ENCODE measurements around the gene FHOD3.
"Not testable (repeated sequence)": the region's sequence is repeated elsewhere in the genome, so short reads cannot be mapped to it uniquely, and the experiment has no call there.

The FHOD3 gene

GRCh38 chr18:36816096-36816495, 518.6 kb downstream of the FHOD3 start:
- H3K27ac Mint-ChIP-seq; DNase-seq (ENCODE audit: low spot score in 2 of 2); H3K9me3 Mint-ChIP-seq; H3K27me3 Mint-ChIP-seq; H3K4me1 Mint-ChIP-seq; H3K4me3 Mint-ChIP-seq; ATAC-seq (ENCODE audit: low read depth): not testable (repeated sequence)
- peaks cover 16% of the 10 kb centered on the region for H3K36me3 Mint-ChIP-seq

DNA sequence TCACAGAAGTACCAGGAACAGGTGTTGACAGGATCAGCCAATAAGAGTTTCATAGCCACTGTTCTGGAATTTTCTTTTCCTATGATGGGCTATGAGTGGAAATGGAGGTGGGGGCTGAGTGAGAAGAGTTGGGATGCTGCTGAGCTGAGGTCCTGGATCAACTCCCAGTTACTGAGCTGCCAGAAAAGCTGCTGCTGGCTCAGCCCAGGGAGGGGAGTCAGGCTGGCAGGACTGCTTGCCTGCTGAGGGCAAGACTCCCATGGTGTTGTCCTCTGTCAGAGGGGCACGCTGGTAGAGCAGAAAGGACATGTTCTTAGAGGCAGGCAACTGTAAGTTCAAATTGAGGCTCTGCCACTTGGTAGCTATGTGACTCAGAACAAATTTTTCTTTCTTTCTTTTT, 519.5 kb downstream of the FHOD3 start:
- Mint-ChIP-seq H3K36me3 (peaks cover 19% of the 10 kb centered on the region), H3K9me3 (no peaks in the 10 kb centered on the region), H3K4me1 (no peaks in the 10 kb centered on the region), H3K4me3 (no peak overlapping the region), H3K27ac (no peak overlapping the region), H3K27me3 (no peaks in the 10 kb centered on the region)
- ATAC-seq (ENCODE audit: low read depth) (no peak), DNase-seq (ENCODE audit: low spot score in 2 of 2) (no peak)

DNA sequence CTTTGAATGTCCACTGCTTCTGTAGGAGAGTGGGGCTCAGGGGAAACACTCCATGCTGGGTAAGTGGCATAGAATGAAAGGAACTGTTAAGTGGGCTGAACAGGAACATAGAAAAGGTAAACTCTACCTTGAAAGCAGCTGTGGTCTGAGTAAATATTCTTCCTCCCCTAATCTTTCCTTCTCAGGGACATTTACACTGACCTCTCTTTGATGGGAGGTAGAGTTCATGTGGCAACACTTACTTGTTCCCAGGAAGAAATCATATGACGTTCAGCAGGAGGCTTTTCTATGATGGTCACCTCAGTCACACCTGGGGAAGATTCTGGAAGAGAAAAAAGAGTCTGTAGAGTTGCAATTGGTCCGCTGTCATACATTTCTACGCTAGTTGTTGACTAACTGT, 521.1 kb downstream of the FHOD3 start:
- no peak for DNase-seq (ENCODE audit: low spot score in 2 of 2)
- Mint-ChIP-seq H3K27me3 (no peaks in the 10 kb centered on the region), H3K4me1 (no peaks in the 10 kb centered on the region), H3K27ac (no peak overlapping the region), H3K4me3 (no peak overlapping the region), H3K9me3 (no peaks in the 10 kb centered on the region), H3K36me3 (peaks cover 15% of the 10 kb centered on the region)
- ATAC-seq (ENCODE audit: low read depth): no peak

DNA sequence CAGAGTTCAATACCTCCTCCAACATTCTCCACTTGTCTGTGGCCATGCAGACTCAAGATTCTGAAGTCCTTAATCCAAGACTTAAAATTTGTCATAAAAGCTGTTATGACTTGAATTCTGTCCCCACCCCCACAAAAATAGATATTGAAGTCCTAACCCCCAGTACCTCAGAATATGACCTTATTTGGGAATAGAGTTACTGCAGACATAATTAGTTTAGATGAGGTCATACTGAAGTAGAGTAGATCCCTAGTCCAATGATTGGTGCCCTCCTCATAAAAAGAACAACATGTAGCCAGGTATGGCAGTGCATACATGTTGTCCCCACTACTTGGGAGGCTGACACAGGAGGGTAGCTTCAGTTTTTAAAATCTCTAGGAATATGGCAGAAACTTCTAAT, 522.1 kb downstream of the FHOD3 start:
- peaks cover 15% of the 10 kb centered on the region for H3K36me3 Mint-ChIP-seq
- ATAC-seq (ENCODE audit: low read depth): no peak
- H3K4me1 Mint-ChIP-seq: no peaks in the 10 kb centered on the region
- no peaks in the 10 kb centered on the region for H3K9me3 Mint-ChIP-seq
- no peak overlapping the region for H3K4me3 Mint-ChIP-seq
- H3K27me3 Mint-ChIP-seq: no peaks in the 10 kb centered on the region
- no peak overlapping the region for H3K27ac Mint-ChIP-seq
- no peak for DNase-seq (ENCODE audit: low spot score in 2 of 2)

GRCh38 chr18:36821681-36822080, 524.2 kb downstream of the FHOD3 start:
- ATAC-seq (ENCODE audit: low read depth): no peak
- H3K27me3 Mint-ChIP-seq: no peaks in the 10 kb centered on the region

GRCh38 chr18:36825526-36825925, 528.0 kb downstream of the FHOD3 start:
- H3K4me3 Mint-ChIP-seq: no peak overlapping the region
- ATAC-seq (ENCODE audit: low read depth) (no peak), DNase-seq (ENCODE audit: low spot score in 2 of 2) (no peak)
- H3K27me3 Mint-ChIP-seq: no peaks in the 10 kb centered on the region
- peaks cover 3% of the 10 kb centered on the region for H3K36me3 Mint-ChIP-seq
- no peak overlapping the region for H3K27ac Mint-ChIP-seq
- peaks cover 22% of the 10 kb centered on the region for H3K4me1 Mint-ChIP-seq
- no peaks in the 10 kb centered on the region for H3K9me3 Mint-ChIP-seq

More at GRCh38 chr18:36821681-36822080, 524.2 kb downstream of the FHOD3 start:
- Mint-ChIP-seq H3K9me3 (no peaks in the 10 kb centered on the region), H3K36me3 (peaks cover 11% of the 10 kb centered on the region), H3K4me3 (no peak overlapping the region), H3K4me1 (no peaks in the 10 kb centered on the region), H3K27ac (no peak overlapping the region)
- no peak for DNase-seq (ENCODE audit: low spot score in 2 of 2)

GRCh38 chr18:36826556-36826955, 529.0 kb downstream of the FHOD3 start:
- DNase-seq (ENCODE audit: low spot score in 2 of 2): no peak
- peaks cover 2% of the 10 kb centered on the region for H3K36me3 Mint-ChIP-seq
- no peak overlapping the region for H3K4me3 Mint-ChIP-seq

DNA sequence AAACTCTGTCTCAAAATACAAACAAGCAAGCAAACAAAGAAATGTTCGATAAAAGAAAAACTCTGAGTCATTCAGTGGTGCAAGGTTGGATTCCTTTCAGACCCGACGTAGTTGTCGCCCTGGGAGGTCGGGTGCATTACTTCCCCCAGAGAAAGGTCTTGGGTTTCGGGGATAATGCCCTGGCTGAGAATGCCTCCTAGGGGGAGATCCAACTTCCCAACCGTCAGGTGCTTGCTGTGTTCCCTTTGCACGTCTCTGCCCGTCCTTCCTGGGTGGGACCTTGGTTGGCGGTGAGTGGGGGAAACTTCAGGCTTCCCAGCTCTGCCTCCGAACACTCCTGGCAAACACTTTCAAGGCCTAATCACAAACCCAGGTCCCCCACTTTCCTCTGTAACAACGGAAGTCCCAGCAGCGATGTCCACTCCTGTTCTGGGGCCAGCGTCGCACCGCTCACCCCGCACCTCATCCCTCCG, 530.7 kb downstream of the FHOD3 start:
- Mint-ChIP-seq H3K36me3 (no peaks in the 10 kb centered on the region), H3K27ac (peak overlapping the region; percentile 81), H3K4me3 (peak overlapping the region; percentile 94), H3K4me1 (peaks cover 26% of the 10 kb centered on the region), H3K9me3 (no peaks in the 10 kb centered on the region), H3K27me3 (no peaks in the 10 kb centered on the region)
- no peak for ATAC-seq (ENCODE audit: low read depth)
- peak in 1 of 2 donors; percentile 24 for DNase-seq (ENCODE audit: low spot score in 2 of 2)

More at GRCh38 chr18:36826556-36826955, 529.0 kb downstream of the FHOD3 start:
- Mint-ChIP-seq H3K27ac (no peak overlapping the region), H3K9me3 (no peaks in the 10 kb centered on the region), H3K4me1 (peaks cover 22% of the 10 kb centered on the region), H3K27me3 (no peaks in the 10 kb centered on the region)
- no peak for ATAC-seq (ENCODE audit: low read depth)

DNA sequence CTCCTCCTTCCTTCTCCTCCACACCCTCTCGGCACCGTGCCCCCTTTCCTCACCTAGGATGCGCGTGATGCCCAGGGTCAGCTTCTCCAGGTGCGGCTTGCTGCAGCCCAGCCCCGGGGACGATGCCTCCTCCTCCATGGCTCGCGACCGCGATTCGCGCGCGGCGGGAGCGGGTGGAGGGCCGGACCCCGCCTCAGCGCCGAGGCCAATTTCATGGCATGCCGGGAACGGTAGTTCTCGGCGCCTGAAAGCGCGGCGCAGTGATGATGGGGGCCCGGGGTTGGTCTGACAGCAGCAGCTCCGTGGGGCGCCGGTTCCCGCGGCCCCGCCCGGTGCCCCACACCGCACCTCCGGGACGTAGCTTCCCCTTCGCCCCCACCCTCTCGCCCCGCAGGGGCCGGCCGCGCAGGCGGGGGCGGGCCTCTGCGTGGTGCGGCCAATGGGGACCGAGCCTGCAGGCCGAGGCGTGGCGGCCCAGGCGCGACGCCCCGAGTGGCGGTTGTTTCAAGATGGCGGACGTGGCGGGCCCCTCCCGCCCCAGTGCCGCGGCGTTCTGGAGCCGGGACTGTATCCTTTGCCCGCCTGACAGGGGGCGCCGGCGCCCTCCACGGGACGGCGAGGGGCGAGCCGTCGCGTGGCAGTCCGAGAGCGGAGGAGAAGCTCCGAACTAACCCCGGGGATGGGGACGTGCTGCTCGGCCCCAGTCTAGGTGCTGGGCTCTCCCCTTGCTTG, 531.3 kb downstream of the FHOD3 start, which contains the start of the genes KIAA1328 and TPGS2:
KIAA1328 (plus strand) TSS at position 498 of the 732 bp plus-strand sequence; CDS start at position 510, 12 bp downstream.
TPGS2 (minus strand) TSS at position 373 of the 732 bp plus-strand sequence; CDS start at position 138, 235 bp downstream.
- Mint-ChIP-seq H3K4me1 (peaks cover 26% of the 10 kb centered on the region), H3K27me3 (no peaks in the 10 kb centered on the region)

More for the DNA sequence above, 531.3 kb downstream of the FHOD3 start, which contains the start of the genes KIAA1328 and TPGS2:
- peak within 1 kb of the TSS; percentile 94 for H3K4me3 Mint-ChIP-seq
- peak within 1 kb of the TSS; percentile 81 for H3K27ac Mint-ChIP-seq
- DNase-seq (ENCODE audit: low spot score in 2 of 2) (peak; percentile 80 to 89), ATAC-seq (ENCODE audit: low read depth) (peak; percentile 87)
- H3K9me3 Mint-ChIP-seq: no peaks in the 10 kb centered on the region
- no peaks in the 10 kb centered on the region for H3K36me3 Mint-ChIP-seq
